ENCODE measurements around the gene RSPO1. TPM values are rescaled to one million over a fixed set of nuclear protein-coding genes. Genes with fewer than 3 reads are reported as not detected.

RSPO1 gene
- total RNA-seq, 1 donor from 2014 or later, result 0.20 TPM

- H3K4me3 Mint-ChIP-seq, result no peak overlapping the region
- TF ChIP-seq, protein P1, sequence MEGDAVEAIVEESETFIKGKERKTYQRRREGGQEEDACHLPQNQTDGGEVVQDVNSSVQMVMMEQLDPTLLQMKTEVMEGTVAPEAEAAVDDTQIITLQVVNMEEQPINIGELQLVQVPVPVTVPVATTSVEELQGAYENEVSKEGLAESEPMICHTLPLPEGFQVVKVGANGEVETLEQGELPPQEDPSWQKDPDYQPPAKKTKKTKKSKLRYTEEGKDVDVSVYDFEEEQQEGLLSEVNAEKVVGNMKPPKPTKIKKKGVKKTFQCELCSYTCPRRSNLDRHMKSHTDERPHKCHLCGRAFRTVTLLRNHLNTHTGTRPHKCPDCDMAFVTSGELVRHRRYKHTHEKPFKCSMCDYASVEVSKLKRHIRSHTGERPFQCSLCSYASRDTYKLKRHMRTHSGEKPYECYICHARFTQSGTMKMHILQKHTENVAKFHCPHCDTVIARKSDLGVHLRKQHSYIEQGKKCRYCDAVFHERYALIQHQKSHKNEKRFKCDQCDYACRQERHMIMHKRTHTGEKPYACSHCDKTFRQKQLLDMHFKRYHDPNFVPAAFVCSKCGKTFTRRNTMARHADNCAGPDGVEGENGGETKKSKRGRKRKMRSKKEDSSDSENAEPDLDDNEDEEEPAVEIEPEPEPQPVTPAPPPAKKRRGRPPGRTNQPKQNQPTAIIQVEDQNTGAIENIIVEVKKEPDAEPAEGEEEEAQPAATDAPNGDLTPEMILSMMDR (IDR thresholded peaks at IDR 0.05; ENCODE audit: unreplicated experiment), result no peak
- no peaks in the 10 kb centered on the region for H3K4me1 Mint-ChIP-seq
- H3K27ac Mint-ChIP-seq, result no peak overlapping the region
- no peaks in the 10 kb centered on the region for H3K27me3 Mint-ChIP-seq (ENCODE audit: low read depth)
- peaks cover 74% of the 10 kb centered on the region for H3K36me3 Mint-ChIP-seq
- DNase-seq (ENCODE audit: low spot score in 2 of 2, unreplicated experiment in 2 of 2), result no peak
- H3K9me3 Mint-ChIP-seq, result no peaks in the 10 kb centered on the region
Observed at GRCh38 chr1:37570528-37571334, 64.0 kb downstream of the RSPO1 start.

DNA sequence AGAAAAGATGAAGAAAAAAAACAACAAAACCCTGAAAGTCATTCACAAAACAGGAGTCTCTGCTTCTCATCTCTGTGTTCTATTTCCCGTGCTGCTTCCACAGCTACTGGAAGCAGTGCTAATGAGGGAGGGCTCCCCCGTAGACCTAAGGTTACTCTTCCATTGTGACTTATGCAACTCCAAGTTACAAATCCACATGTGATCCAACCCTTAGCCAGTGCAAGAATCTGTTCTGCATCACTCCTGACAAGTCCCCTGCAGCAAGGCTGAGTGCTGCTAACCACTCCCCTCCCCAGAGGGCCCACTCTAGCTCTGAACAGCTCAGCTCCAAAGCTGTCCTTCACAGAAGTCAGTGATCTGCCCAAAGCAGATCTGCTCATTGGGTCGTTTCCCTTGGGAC lies 67.7 kb downstream of the RSPO1 start:
- TF ChIP-seq, protein P1 (IDR thresholded peaks at IDR 0.05; ENCODE audit: unreplicated experiment), result no peak
- Mint-ChIP-seq H3K4me1 (no peaks in the 10 kb centered on the region), H3K4me3 (no peak overlapping the region), H3K27ac (no peak overlapping the region), H3K9me3 (no peaks in the 10 kb centered on the region), H3K27me3 (ENCODE audit: low read depth) (no peaks in the 10 kb centered on the region), H3K36me3 (peaks cover 54% of the 10 kb centered on the region)
- DNase-seq (ENCODE audit: low spot score in 2 of 2, unreplicated experiment in 2 of 2), result no peak

DNA sequence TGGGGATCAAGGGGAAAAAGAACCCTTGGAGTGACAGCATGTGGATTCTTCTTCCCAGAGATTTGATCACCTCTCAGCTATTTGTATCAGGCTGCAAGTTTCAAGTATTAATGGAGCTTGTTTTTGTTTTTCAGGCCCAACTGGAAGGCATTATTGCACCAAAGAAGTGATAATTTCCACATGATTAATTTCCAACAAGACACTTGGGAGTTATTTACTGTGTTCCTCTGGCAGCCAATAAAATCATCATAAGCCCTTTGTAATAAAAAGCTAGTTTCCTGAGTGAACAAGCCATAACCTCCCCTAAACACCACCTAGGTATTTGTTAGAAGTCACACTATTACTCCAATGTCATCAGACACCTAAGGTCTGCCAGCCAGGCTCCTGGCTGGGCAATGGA lies 69.8 kb downstream of the RSPO1 start:
- H3K27ac Mint-ChIP-seq, result no peak overlapping the region
- TF ChIP-seq, protein P1 (IDR thresholded peaks at IDR 0.05; ENCODE audit: unreplicated experiment), result no peak
- H3K27me3 Mint-ChIP-seq (ENCODE audit: low read depth), result no peaks in the 10 kb centered on the region
- no peaks in the 10 kb centered on the region for H3K9me3 Mint-ChIP-seq
- no peak for DNase-seq (ENCODE audit: low spot score in 2 of 2, unreplicated experiment in 2 of 2)
- H3K4me3 Mint-ChIP-seq, result no peak overlapping the region
- no peaks in the 10 kb centered on the region for H3K4me1 Mint-ChIP-seq
- H3K36me3 Mint-ChIP-seq, result peaks cover 48% of the 10 kb centered on the region

DNA sequence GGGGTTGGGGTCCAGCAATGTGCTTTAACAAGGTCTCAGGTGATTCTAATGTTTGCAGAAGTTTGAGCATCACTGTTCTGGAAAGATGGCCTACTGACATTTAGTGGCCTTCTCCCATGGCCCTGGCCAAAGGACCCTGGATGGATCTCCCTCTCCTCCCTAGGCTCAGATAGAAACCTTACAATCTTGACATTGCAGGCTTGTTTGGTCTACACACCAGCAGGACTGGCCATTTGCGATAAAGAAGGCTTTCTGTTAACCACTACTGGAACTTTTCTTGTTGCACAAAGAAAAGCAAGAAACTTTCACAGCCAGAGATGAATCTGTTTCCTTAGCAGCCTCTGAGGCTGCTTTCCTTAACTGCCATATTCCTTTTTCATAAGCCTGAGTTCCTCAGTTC lies 71.7 kb downstream of the RSPO1 start:
- Mint-ChIP-seq H3K4me1 (peaks cover 3% of the 10 kb centered on the region), H3K27me3 (ENCODE audit: low read depth) (no peaks in the 10 kb centered on the region), H3K36me3 (peaks cover 31% of the 10 kb centered on the region), H3K9me3 (no peaks in the 10 kb centered on the region), H3K27ac (no peak overlapping the region), H3K4me3 (no peak overlapping the region)
- TF ChIP-seq, protein P1 (IDR thresholded peaks at IDR 0.05; ENCODE audit: unreplicated experiment), result no peak
- DNase-seq (ENCODE audit: low spot score in 2 of 2, unreplicated experiment in 2 of 2), result no peak

Other genes with a start within 250 kb of the RSPO1 start
- 8.9 to 11.1 TPM (median 9.2 TPM) in 3 replicates for gene ZC3H12A, start 160.3 kb downstream of the RSPO1 start, total RNA-seq
- gene MEAF6, start 120.1 kb downstream of the RSPO1 start, total RNA-seq, result 58.2 to 58.7 TPM (median 58.4 TPM) in 3 replicates
- gene SNIP1, start 80.6 kb downstream of the RSPO1 start, total RNA-seq, result 22.9 to 27.1 TPM (median 23.7 TPM) in 3 replicates
- gene DNALI1, start 78.0 kb downstream of the RSPO1 start, total RNA-seq, result 12.5 to 15.7 TPM (median 14.9 TPM) in 3 replicates
- gene GNL2, start 39.0 kb downstream of the RSPO1 start, total RNA-seq, result 59.3 to 61.8 TPM (median 61.1 TPM) in 3 replicates
- gene CDCA8, start 57.6 kb upstream of the RSPO1 start, total RNA-seq, result 12.8 to 14.6 TPM (median 13.5 TPM) in 3 replicates
- gene EPHA10, start 130.2 kb upstream of the RSPO1 start, total RNA-seq, result 0.18 to 0.25 TPM (median 0.24 TPM) in 3 replicates
- gene MANEAL, start 159.0 kb upstream of the RSPO1 start, total RNA-seq, result 1.4 to 1.8 TPM (median 1.8 TPM) in 3 replicates
- 36.8 to 42.4 TPM (median 41.0 TPM) in 3 replicates for gene C1orf122, start 172.9 kb upstream of the RSPO1 start, total RNA-seq
- gene YRDC, start 173.3 kb upstream of the RSPO1 start, total RNA-seq, result 18.6 to 21.2 TPM (median 19.8 TPM) in 3 replicates
- 12.8 to 18.0 TPM (median 14.3 TPM) in 3 replicates for gene MTF1, start 224.7 kb upstream of the RSPO1 start, total RNA-seq